GM06990 (cell line): ENCODE results near the gene GRK5.
"Not testable (repeated sequence)": the region's sequence is repeated elsewhere in the genome, so short reads cannot be mapped to it uniquely, and the experiment has no call there.

ENCODE experiments used
- DNase-seq: peaks from one replicate; pipeline ENCODE4 v3.0.0-alpha.2; 2011; ENCODE audit not compliant: insufficient read length; ENCODE audit errors: extremely low read depth
- H3K27me3 ChIP-seq: replicated peaks from 2 replicates; pipeline ENCODE4 v1.6.0; 2011; ENCODE audit warnings: low read length; ENCODE audit not compliant: control insufficient read depth, insufficient read depth
- H3K36me3 ChIP-seq: 2 replicates; pipeline ENCODE4 v1.5.1; 2011; ENCODE audit warnings: low read length; ENCODE audit not compliant: control insufficient read depth, insufficient read depth
- H3K4me3 ChIP-seq: replicated peaks from 2 replicates; pipeline ENCODE4 v1.5.1; 2011; ENCODE audit warnings: low read depth, mild to moderate bottlenecking, control low read depth, low read length
- TF ChIP-seq, protein P1 (sequence below): IDR thresholded peaks from 2 replicates; pipeline ENCODE4 v1.5.1; 2011; ENCODE audit warnings: low read length, control low read depth, mild to moderate bottlenecking, inconsistent platforms; ENCODE audit not compliant: insufficient read depth, poor library complexity, severe bottlenecking

GRK5 gene

DNA sequence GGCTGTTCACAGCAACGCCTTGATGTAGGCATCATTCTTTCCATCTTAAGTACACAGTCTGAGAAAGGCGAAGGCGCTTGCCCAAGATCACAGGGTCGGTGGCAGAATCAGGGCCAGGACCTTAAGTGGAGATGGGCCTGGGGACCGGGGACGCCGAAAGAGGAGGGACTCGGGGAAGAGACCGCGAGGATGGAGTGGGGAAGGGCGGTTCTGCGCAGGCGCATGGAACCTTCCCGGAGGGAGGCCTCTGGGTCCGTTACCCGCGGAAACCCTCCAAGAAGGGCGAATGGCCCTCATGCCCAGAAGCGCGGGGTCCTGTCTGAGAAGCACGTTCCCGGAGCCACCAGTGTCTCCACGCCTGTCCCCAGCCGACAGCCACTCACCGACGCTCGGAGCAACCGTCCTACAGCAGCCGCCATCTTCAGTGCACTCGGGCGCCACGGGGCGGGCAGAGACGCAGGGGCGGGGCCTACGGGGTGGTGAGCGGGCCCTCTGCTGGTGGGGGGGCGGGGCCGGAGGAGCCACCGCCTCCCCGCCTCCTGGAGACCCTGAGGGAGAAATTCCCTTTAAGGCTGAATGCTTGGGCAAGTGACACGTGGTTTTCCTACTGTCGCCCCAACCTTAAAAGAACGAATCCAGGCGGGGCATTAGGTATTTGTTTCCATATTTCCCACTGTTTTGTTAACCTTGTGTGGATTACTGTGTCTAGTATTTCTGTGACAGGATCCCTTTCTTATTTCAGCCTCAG, 28.8 kb upstream of the GRK5 start, which contains the start of gene PRDX3:
Gene PRDX3 (minus strand): TSS at position 441 of the 748 bp plus-strand sequence. CDS start 22 bp downstream, at position 419.
- H3K36me3 ChIP-seq: peaks cover 5% of the 10 kb centered on the region
- no peaks in the 10 kb centered on the region for H3K27me3 ChIP-seq
- peak within 1 kb of the TSS; percentile 93 for H3K4me3 ChIP-seq
- TF ChIP-seq, protein P1, sequence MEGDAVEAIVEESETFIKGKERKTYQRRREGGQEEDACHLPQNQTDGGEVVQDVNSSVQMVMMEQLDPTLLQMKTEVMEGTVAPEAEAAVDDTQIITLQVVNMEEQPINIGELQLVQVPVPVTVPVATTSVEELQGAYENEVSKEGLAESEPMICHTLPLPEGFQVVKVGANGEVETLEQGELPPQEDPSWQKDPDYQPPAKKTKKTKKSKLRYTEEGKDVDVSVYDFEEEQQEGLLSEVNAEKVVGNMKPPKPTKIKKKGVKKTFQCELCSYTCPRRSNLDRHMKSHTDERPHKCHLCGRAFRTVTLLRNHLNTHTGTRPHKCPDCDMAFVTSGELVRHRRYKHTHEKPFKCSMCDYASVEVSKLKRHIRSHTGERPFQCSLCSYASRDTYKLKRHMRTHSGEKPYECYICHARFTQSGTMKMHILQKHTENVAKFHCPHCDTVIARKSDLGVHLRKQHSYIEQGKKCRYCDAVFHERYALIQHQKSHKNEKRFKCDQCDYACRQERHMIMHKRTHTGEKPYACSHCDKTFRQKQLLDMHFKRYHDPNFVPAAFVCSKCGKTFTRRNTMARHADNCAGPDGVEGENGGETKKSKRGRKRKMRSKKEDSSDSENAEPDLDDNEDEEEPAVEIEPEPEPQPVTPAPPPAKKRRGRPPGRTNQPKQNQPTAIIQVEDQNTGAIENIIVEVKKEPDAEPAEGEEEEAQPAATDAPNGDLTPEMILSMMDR: peak; percentile 27
- peak; percentile 93 for DNase-seq

DNA sequence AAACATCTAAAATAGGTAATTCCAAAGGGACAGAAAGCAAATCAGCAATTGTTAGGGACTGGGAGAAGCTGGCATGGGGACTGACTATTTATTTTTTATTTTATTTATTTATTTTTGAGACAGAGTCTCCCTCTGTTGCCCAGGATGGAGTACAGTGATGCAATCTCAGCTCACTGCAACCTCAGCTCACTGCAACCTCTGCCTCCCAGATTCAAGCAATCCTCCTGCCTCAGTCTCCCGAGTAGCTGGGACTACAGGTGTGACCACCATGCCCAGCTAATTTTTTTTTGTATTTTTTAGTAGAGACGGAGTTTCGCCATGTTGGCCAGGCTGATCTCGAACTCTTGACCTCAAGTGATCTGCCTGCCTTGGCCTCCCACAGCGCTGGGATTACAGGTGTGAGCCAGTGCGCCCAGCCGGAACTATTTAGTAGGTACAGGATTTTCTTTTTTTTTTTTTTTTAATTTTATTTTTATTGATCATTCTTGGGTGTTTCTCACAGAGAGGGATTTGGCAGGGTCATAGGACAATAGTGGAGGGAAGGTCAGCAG, 26.4 kb upstream of the GRK5 start:
- not testable (repeated sequence) for H3K27me3 ChIP-seq, H3K36me3 ChIP-seq, DNase-seq, H3K4me3 ChIP-seq
- TF ChIP-seq, protein P1: peak; percentile 2

DNA sequence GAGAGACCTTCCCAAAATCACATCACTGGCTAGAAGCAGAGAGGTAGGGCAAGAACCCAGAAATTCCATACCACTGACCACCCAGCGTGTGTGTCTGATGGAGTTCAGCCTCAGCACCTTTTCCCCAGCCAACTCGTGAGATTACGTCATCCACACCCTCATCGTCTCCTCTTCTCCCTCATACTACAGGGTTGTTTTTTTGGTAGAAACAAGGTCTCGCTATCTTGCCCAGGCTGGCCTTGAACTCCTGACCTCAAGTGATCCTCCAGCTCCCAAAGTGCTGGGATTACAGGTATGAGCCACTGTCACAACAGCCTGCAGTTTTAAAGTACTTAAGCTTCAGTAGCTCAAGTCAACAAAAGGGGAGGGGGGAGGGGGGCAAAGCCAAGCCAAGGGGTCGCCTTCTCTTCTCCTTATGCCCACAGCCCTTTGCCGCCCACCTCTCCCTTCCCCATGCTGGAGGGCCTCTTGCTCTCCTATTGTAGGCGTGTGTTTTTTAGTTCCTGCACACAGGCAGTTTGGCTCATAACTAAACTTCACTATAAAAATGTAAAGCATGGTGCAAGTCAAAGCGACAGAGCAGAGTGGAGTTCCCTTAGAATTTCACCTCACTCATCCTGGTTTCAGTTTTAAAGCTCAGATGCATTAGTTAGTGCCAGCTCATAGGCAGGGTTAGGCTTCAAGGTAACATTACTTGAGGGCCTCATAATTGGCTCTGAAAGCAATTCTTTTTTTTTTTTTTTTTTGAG, 23.5 kb upstream of the GRK5 start:
- TF ChIP-seq, protein P1: no peak
- H3K4me3 ChIP-seq: no peak overlapping the region
- no peaks in the 10 kb centered on the region for H3K36me3 ChIP-seq
- no peaks in the 10 kb centered on the region for H3K27me3 ChIP-seq
- peak; percentile 43 for DNase-seq

DNA sequence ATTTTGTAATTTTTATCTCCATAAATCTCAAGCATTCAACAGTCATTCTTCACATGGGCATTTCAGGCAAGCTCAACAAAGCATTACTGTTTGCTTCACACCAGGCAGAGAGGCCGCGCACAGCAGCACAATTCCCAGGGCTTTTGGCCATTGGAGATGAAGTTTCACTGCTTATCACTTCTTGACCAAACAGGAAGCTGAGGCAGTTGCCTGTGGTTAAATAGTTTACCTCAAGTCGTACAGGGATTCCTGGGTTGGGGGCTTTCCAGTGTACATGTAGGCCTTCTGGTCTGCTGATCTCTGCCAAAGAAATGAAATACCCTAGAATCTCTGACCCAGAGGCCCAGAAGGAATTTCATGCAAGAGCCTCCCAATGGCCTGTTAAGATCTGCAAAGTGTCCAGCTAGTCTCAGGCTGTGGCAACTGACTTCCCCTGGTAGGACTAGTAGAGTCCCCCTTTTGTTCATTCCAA, 17.5 kb upstream of the GRK5 start:
- H3K27me3 ChIP-seq: no peaks in the 10 kb centered on the region
- TF ChIP-seq, protein P1: no peak
- no peaks in the 10 kb centered on the region for H3K36me3 ChIP-seq
- no peak for DNase-seq
- H3K4me3 ChIP-seq: no peak overlapping the region

DNA sequence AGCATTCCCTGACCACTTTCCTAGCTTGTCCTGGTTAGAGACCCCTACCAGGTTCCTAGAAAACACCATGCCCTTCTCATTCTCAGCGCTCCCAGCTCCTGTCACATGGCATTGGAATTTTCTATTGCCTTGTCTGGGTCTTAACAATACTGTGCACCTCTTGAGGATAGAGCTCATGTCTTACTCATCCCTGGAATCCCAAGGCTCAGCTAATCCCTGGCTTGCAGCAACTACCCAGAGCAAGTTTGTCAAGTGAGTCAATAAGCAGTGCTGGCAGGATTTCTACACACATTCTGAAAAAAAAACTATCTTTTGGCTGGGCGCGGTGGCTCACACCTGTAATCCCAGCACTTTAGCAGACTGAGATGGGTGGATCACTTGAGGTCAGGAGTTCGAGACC, 17.0 kb upstream of the GRK5 start:
- Histone ChIP-seq H3K36me3 (no peaks in the 10 kb centered on the region), H3K27me3 (no peaks in the 10 kb centered on the region), H3K4me3 (no peak overlapping the region)
- TF ChIP-seq, protein P1: no peak
- no peak for DNase-seq
